ENCODE data around the gene CHST15. TPM values are rescaled to one million over a fixed set of nuclear protein-coding genes. Genes with fewer than 3 reads are reported as not detected.

CHST15 gene
- total RNA-seq, 4 donors from 2014 or later, result 43.2 to 104 (median 81.5) TPM

GRCh38 chr10:124126983-124127385 lies 33.6 kb upstream of the CHST15 start:
- WGBS, 2 donors, result 87 to 91% methylated on average over 7 to 9 of the region's 9 CpGs

GRCh38 chr10:124126145-124126982 lies 33.0 kb upstream of the CHST15 start:
- no peaks in the 10 kb centered on the region for H3K27me3 ChIP-seq
- 78 to 79% methylated on average over 9 to 11 of the region's 11 CpGs for WGBS, 2 donors

More at GRCh38 chr10:124126983-124127385, 33.6 kb upstream of the CHST15 start:
- DNase-seq, result no peak
- Histone ChIP-seq H3K27me3 (no peaks in the 10 kb centered on the region), H3K9me3 (no peaks in the 10 kb centered on the region), H3K4me1 (no peaks in the 10 kb centered on the region), H3K27ac (no peak overlapping the region), H3K4me3 (replicated peaks in 1 of 3) (no peak overlapping the region), H3K36me3 (no peaks in the 10 kb centered on the region)
- intact Hi-C loops (cut with DNase I), result no loop called here
- TF ChIP-seq POLR2A (IDR thresholded peaks at IDR 0.05) (no peak), CTCF (IDR thresholded peaks at IDR 0.05) (no peak)

GRCh38 chr10:124125305-124126116 lies 32.1 kb upstream of the CHST15 start:
- H3K9me3 ChIP-seq, result no peaks in the 10 kb centered on the region
- no peaks in the 10 kb centered on the region for H3K36me3 ChIP-seq
- 57 to 73% methylated on average over 10 of the region's 10 CpGs for WGBS, 2 donors
- no peak overlapping the region for H3K27ac ChIP-seq
- H3K27me3 ChIP-seq, result no peaks in the 10 kb centered on the region
- TF ChIP-seq CTCF (IDR thresholded peaks at IDR 0.05) (peak in 4 of 6 experiments; percentile 14 to 48 (median 43)), POLR2A (IDR thresholded peaks at IDR 0.05) (no peak)
- H3K4me1 ChIP-seq, result no peaks in the 10 kb centered on the region
- intact Hi-C loops (cut with DNase I), result no loop called here
- peak; percentile 35 to 46 for DNase-seq
- no peak overlapping the region for H3K4me3 ChIP-seq (replicated peaks in 1 of 3)

More at GRCh38 chr10:124126145-124126982, 33.0 kb upstream of the CHST15 start:
- TF ChIP-seq POLR2A (IDR thresholded peaks at IDR 0.05) (no peak), CTCF (IDR thresholded peaks at IDR 0.05) (no peak)
- no peak for DNase-seq
- Histone ChIP-seq H3K9me3 (no peaks in the 10 kb centered on the region), H3K4me1 (no peaks in the 10 kb centered on the region), H3K27ac (no peak overlapping the region), H3K36me3 (no peaks in the 10 kb centered on the region), H3K4me3 (replicated peaks in 1 of 3) (no peak overlapping the region)
- intact Hi-C loops (cut with DNase I), result no loop called here

GRCh38 chr10:124124769-124125161 lies 31.4 kb upstream of the CHST15 start:
- intact Hi-C loops (cut with DNase I), result no loop called here

More at GRCh38 chr10:124124769-124125161, 31.4 kb upstream of the CHST15 start:
- Histone ChIP-seq H3K4me3 (replicated peaks in 1 of 3) (no peak overlapping the region), H3K27ac (no peak overlapping the region), H3K36me3 (no peaks in the 10 kb centered on the region), H3K27me3 (no peaks in the 10 kb centered on the region), H3K9me3 (no peaks in the 10 kb centered on the region), H3K4me1 (no peaks in the 10 kb centered on the region)
- no peak for DNase-seq
- TF ChIP-seq CTCF (IDR thresholded peaks at IDR 0.05) (no peak), POLR2A (IDR thresholded peaks at IDR 0.05) (no peak)
- WGBS, 2 donors, result 95 to 96% methylated on average over 2 of the region's 2 CpGs
